ENCODE data around the gene GCNA.

DNA sequence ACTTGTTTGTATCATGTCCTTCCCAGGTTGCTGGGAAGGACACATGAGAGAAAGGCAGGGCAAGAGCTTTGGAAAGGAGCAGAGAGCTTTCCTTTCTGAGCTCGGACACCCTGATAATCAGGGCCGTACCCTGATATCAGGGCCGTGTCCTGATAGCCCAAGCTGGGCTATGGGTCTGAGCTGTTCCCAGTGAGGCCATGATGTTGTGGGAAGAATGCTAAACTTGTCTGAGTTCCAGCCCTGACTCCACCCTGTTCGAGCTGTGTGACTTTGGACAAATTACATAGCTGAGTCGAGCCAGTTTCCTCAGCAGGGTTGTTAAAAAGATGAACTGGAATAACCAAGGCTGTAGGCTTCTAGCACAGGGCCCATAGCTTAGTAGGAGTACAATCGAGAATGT, 43.4 kb downstream of the GCNA start:
- TF ChIP-seq, protein P1, sequence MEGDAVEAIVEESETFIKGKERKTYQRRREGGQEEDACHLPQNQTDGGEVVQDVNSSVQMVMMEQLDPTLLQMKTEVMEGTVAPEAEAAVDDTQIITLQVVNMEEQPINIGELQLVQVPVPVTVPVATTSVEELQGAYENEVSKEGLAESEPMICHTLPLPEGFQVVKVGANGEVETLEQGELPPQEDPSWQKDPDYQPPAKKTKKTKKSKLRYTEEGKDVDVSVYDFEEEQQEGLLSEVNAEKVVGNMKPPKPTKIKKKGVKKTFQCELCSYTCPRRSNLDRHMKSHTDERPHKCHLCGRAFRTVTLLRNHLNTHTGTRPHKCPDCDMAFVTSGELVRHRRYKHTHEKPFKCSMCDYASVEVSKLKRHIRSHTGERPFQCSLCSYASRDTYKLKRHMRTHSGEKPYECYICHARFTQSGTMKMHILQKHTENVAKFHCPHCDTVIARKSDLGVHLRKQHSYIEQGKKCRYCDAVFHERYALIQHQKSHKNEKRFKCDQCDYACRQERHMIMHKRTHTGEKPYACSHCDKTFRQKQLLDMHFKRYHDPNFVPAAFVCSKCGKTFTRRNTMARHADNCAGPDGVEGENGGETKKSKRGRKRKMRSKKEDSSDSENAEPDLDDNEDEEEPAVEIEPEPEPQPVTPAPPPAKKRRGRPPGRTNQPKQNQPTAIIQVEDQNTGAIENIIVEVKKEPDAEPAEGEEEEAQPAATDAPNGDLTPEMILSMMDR (conservative IDR thresholded peaks at IDR 0.05): no peak
- TF ChIP-seq ZFX (IDR thresholded peaks at IDR 0.05): no peak
